HepG2 (cell line): Measurements from ENCODE around the gene GGA2. TPM values are rescaled to one million over a fixed set of nuclear protein-coding genes. Genes with fewer than 3 reads are reported as not detected.

ENCODE experiments used
- ADNP ChIP-seq: sonication (generic); formaldehyde crosslinking; IDR thresholded peaks from 2 replicates; pipeline ENCODE4 v1.4.0; 2020; ENCODE audit warnings: missing genetic modification reagents
- ATF3 ChIP-seq: sonication (generic); formaldehyde crosslinking; IDR thresholded peaks from 2 replicates; pipeline ENCODE4 v1.4.0; 2020; ENCODE audit warnings: missing genetic modification reagents
- CCAR2 ChIP-seq: fragments of 200-400 bp; formaldehyde crosslinking; optimal IDR thresholded peaks from 2 replicates; pipeline ENCODE3; 2018; ENCODE audit warnings: low read depth, mild to moderate bottlenecking, low read length, moderate library complexity
- CEBPG ChIP-seq: IDR thresholded peaks from 2 replicates; pipeline ENCODE4 v1.6.1; 2016
- ELF3 ChIP-seq: IDR thresholded peaks from 2 replicates; pipeline ENCODE4 v1.6.1; 2016; ENCODE audit warnings: missing genetic modification reagents, missing compliant biosample characterization
- ETV5 ChIP-seq: IDR thresholded peaks from 2 replicates; pipeline ENCODE4 v1.6.1; 2018; ENCODE audit warnings: missing biosample characterization, missing genetic modification reagents, inconsistent platforms, borderline replicate concordance
- FOXA1 ChIP-seq, 2 experiments: fragments of 450-650 bp in 1 of 2; sonication (generic) in 1 of 2; formaldehyde crosslinking in 1 of 2; IDR thresholded peaks; 2 replicates each; pipeline versions ENCODE4 v1.4.0 to v1.6.1; 2016 to 2020; ENCODE audit warnings: missing genetic modification reagents in 1 of 2
- FOXO1 ChIP-seq: sonication (generic); formaldehyde crosslinking; IDR thresholded peaks from 2 replicates; pipeline ENCODE4 v1.4.0; 2020; ENCODE audit warnings: missing genetic modification reagents
- GABPB1 ChIP-seq: IDR thresholded peaks from 2 replicates; pipeline ENCODE4 v1.6.1; 2016; ENCODE audit warnings: mild to moderate bottlenecking, missing genetic modification reagents, moderate library complexity, missing compliant biosample characterization
- GATAD2A ChIP-seq: IDR thresholded peaks from 2 replicates; pipeline ENCODE4 v1.6.1; 2016
- HMG20A ChIP-seq: IDR thresholded peaks from 2 replicates; pipeline ENCODE4 v1.6.1; 2016; ENCODE audit warnings: borderline replicate concordance
- KAT8 ChIP-seq: IDR thresholded peaks from 2 replicates; pipeline ENCODE4 v1.6.1; 2016; ENCODE audit warnings: missing genetic modification reagents, missing compliant biosample characterization
- KDM1A ChIP-seq: IDR thresholded peaks from 2 replicates; pipeline ENCODE4 v1.6.1; 2016; ENCODE audit warnings: missing compliant biosample characterization
- KLF16 ChIP-seq, 2 experiments: sonication (generic) in 1 of 2; formaldehyde crosslinking in 1 of 2; IDR thresholded peaks; 2 replicates each; pipeline versions ENCODE4 v1.6.1 to v1.8.0; 2016 to 2023; ENCODE audit warnings: missing genetic modification reagents in 2 of 2, missing compliant biosample characterization in 1 of 2
- MATR3 ChIP-seq: sonication (generic); formaldehyde crosslinking; IDR thresholded peaks from 2 replicates; pipeline ENCODE4 v1.4.0; 2020; ENCODE audit warnings: missing genetic modification reagents
- MIXL1 ChIP-seq: IDR thresholded peaks from 2 replicates; pipeline ENCODE4 v1.6.1; 2016
- MLX ChIP-seq: IDR thresholded peaks from 2 replicates; pipeline ENCODE4 v1.6.1; 2016
- MXI1 ChIP-seq: IDR thresholded peaks from 3 replicates; pipeline ENCODE4 v1.6.1; 2012; ENCODE audit warnings: low read depth, low read length, inconsistent platforms, borderline replicate concordance
- NKX3-1 ChIP-seq: sonication (generic); formaldehyde crosslinking; IDR thresholded peaks from 2 replicates; pipeline ENCODE4 v1.5.0; 2020; ENCODE audit warnings: missing genetic modification reagents
- RAD51 ChIP-seq: fragments of 450-650 bp; IDR thresholded peaks from 2 replicates; pipeline ENCODE4 v1.6.1; 2016; ENCODE audit warnings: borderline replicate concordance
- RNF2 ChIP-seq: fragments of 450-650 bp; conservative IDR thresholded peaks from 2 replicates; pipeline ENCODE4 v1.6.1; 2016; ENCODE audit warnings: low read depth
- SMAD3 ChIP-seq: sonication (generic); formaldehyde crosslinking; IDR thresholded peaks from 2 replicates; pipeline ENCODE4 v1.4.0; 2020; ENCODE audit warnings: missing genetic modification reagents
- SOX13 ChIP-seq, 3 experiments: fragments of 450-650 bp in 1 of 3; sonication (generic) in 1 of 3; formaldehyde crosslinking in 1 of 3; IDR thresholded peaks in 2 of 3; conservative IDR thresholded peaks in 1 of 3; 2 replicates each; pipeline versions ENCODE4 v1.5.0 to v1.6.1; 2016 to 2020; ENCODE audit warnings: antibody characterized with exemption in 1 of 3, mild to moderate bottlenecking in 1 of 3, missing compliant biosample characterization in 1 of 3, missing genetic modification reagents in 1 of 3, moderate library complexity in 1 of 3
- SPEN ChIP-seq: sonication (generic); formaldehyde crosslinking; IDR thresholded peaks from 2 replicates; pipeline ENCODE4 v1.5.1; 2020; ENCODE audit warnings: low read depth, mild to moderate bottlenecking, missing genetic modification reagents
- SRSF9 ChIP-seq: fragments of 200-400 bp; formaldehyde crosslinking; IDR thresholded peaks from 2 replicates; pipeline ENCODE4 v1.6.1; 2018; ENCODE audit warnings: borderline replicate concordance, mild to moderate bottlenecking, low read depth, low read length; ENCODE audit not compliant: insufficient read depth, poor library complexity, severe bottlenecking
- TEAD3 ChIP-seq: optimal IDR thresholded peaks from 2 replicates; pipeline ENCODE3; 2016; ENCODE audit warnings: borderline replicate concordance
- ZBTB3 ChIP-seq: sonication (generic); formaldehyde crosslinking; IDR thresholded peaks from 2 replicates; pipeline ENCODE4 v1.4.0; 2020; ENCODE audit warnings: low read depth, mild to moderate bottlenecking, moderate library complexity, missing genetic modification reagents, borderline replicate concordance
- ZC3H4 ChIP-seq: sonication (generic); formaldehyde crosslinking; IDR thresholded peaks from 2 replicates; pipeline ENCODE4 v1.4.0; 2020; ENCODE audit warnings: missing genetic modification reagents, borderline replicate concordance
- ZFP1 ChIP-seq: IDR thresholded peaks from 2 replicates; pipeline ENCODE4 v1.6.1; 2016
- ZNF3 ChIP-seq: IDR thresholded peaks from 2 replicates; pipeline ENCODE4 v1.7.0; 2017; ENCODE audit warnings: inconsistent platforms
- ZNF331 ChIP-seq: sonication (generic); formaldehyde crosslinking; IDR thresholded peaks from 2 replicates; pipeline ENCODE4 v1.4.0; 2020; ENCODE audit warnings: missing genetic modification reagents
- ZNF501 ChIP-seq: sonication (generic); formaldehyde crosslinking; IDR thresholded peaks from 2 replicates; pipeline ENCODE4 v1.5.1; 2020; ENCODE audit warnings: mild to moderate bottlenecking, moderate library complexity, missing genetic modification reagents
- polyA plus RNA-seq, 8 experiments: library from polyadenylated mRNA; depleted of rRNA in 3 of 8; stranded (reverse) in 7 of 8; unstranded in 1 of 8; fragments of >200 nt; fragmentation: Illumina TruSeq in 4 of 8; extraction: Trizol in 4 of 8; gene quantifications; 2 replicates each; pipeline versions ENCODE4 v1.2.1 to v1.2.3, GENCODE V29; 2011 to 2016; ENCODE audit warnings: low read depth in 4 of 8, missing spikeins in 1 of 8, mixed read lengths in 1 of 8; ENCODE audit not compliant: insufficient read depth in 1 of 8
- total RNA-seq, 5 experiments: library from RNA; depleted of rRNA; stranded (reverse); fragments of >200 nt; fragmentation: Illumina TruSeq; extraction: Trizol; gene quantifications; 2 replicates each; pipeline ENCODE4 v1.2.3, GENCODE V29; 2016; ENCODE audit warnings: low read depth in 1 of 5
- TF ChIP-seq, protein P1 (sequence below): sonication (generic); formaldehyde crosslinking; IDR thresholded peaks from 2 replicates; pipeline ENCODE4 v1.4.0; 2020; ENCODE audit warnings: low read depth, mild to moderate bottlenecking, missing genetic modification reagents

Gene GGA2
- total and polyA plus RNA-seq, 2 of the 13 experiments (the other 11 are each of a cell fraction or from before 2014, with no cell fraction given), result 51.5 to 69.8 TPM

GRCh38 chr16:23537390-23537789 is 27.1 kb upstream of the GGA2 start (continued):
- TF ChIP-seq ZNF501 (CRISPR knock-in tag) (peak; percentile 15; the same call in 1 of the 2 replicates), KLF16 (CRISPR knock-in tag; IDR thresholded peaks at IDR 0.05) (peak in 1 of 2 experiments; percentile 52; a peak in 1 of 4 replicates), SOX13 (IDR thresholded peaks at IDR 0.05) (no peak), SOX13 (CRISPR knock-in tag; conservative IDR thresholded peaks at IDR 0.05 in 1 of 2, IDR thresholded peaks at IDR 0.05 in 1 of 2) (0 out of 4 replicates have a peak, but pooled peaks of 1 of the 2 experiments have one; percentile 11), ZNF3 (CRISPR knock-in tag) (0 out of 2 replicates have a peak, but pooled peaks have one; percentile 42), RNF2 (no peak), CCAR2 (no peak), MXI1 (peak; percentile 43; the same call in 1 of the 3 replicates), ZNF331 (CRISPR knock-in tag) (peak; percentile 45; the same call in 1 of the 2 replicates), KDM1A (CRISPR knock-in tag) (0 out of 2 replicates have a peak, but pooled peaks have one; percentile 23), MATR3 (CRISPR knock-in tag) (no peak), CEBPG (CRISPR knock-in tag) (peak; percentile 87), FOXA1 (IDR thresholded peaks at IDR 0.05) (no peak), FOXA1 (CRISPR knock-in tag; IDR thresholded peaks at IDR 0.05) (0 out of 2 replicates have a peak, but pooled peaks have one; percentile 41), MIXL1 (CRISPR knock-in tag) (peak; percentile 78), TEAD3 (CRISPR knock-in tag) (peak; percentile 99), ADNP (no peak), RAD51 (0 out of 2 replicates have a peak, but pooled peaks have one; percentile 14), ELF3 (CRISPR knock-in tag) (peak; percentile 74), HMG20A (CRISPR knock-in tag) (peak; percentile 38; the same call in 1 of the 2 replicates), KAT8 (peak; percentile 50), ZBTB3 (CRISPR knock-in tag) (0 out of 2 replicates have a peak, but pooled peaks have one; percentile 50), NKX3-1 (CRISPR knock-in tag) (no peak), ETV5 (CRISPR knock-in tag) (peak; percentile 36; the same call in 1 of the 2 replicates), FOXO1 (peak; percentile 53), SPEN (CRISPR knock-in tag) (0 out of 2 replicates have a peak, but pooled peaks have one; percentile 29), SRSF9 (no peak), ATF3 (CRISPR knock-in tag) (0 out of 2 replicates have a peak, but pooled peaks have one; percentile 42), GATAD2A (CRISPR knock-in tag) (peak; percentile 89), GABPB1 (CRISPR knock-in tag) (peak; percentile 64), SMAD3 (CRISPR knock-in tag) (0 out of 2 replicates have a peak, but pooled peaks have one; percentile 27), ZC3H4 (CRISPR knock-in tag) (no peak), MLX (CRISPR knock-in tag) (0 out of 2 replicates have a peak, but pooled peaks have one; percentile 22), ZFP1 (CRISPR knock-in tag) (0 out of 2 replicates have a peak, but pooled peaks have one; percentile 19)
- TF ChIP-seq, protein P1, sequence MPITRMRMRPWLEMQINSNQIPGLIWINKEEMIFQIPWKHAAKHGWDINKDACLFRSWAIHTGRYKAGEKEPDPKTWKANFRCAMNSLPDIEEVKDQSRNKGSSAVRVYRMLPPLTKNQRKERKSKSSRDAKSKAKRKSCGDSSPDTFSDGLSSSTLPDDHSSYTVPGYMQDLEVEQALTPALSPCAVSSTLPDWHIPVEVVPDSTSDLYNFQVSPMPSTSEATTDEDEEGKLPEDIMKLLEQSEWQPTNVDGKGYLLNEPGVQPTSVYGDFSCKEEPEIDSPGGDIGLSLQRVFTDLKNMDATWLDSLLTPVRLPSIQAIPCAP (CRISPR knock-in tag), result no peak
